Endothelial cell (in vitro differentiated cells): Measurements from ENCODE around the gene RGS16. TPM values are rescaled to one million over a fixed set of nuclear protein-coding genes. Genes with fewer than 3 reads are reported as not detected.

Source experiments
- DNase-seq: peaks from one replicate; pipeline ENCODE4 v3.0.0; 2021; ENCODE audit warnings: low spot score
- H3K27ac Mint-ChIP-seq: one replicate; pipeline ENCODE4 v1.8.0; 2021; ENCODE audit warnings: mixed read lengths, inconsistent platforms; ENCODE audit not compliant: unreplicated experiment
- H3K27me3 Mint-ChIP-seq: one replicate; pipeline ENCODE4 v1.8.0; 2021; ENCODE audit warnings: mild to moderate bottlenecking, moderate library complexity, mixed read lengths, inconsistent platforms; ENCODE audit not compliant: unreplicated experiment
- H3K36me3 Mint-ChIP-seq: one replicate; pipeline ENCODE4 v1.8.0; 2021; ENCODE audit warnings: mild to moderate bottlenecking, low read depth, mixed read lengths, inconsistent platforms; ENCODE audit not compliant: unreplicated experiment
- H3K4me1 Mint-ChIP-seq: one replicate; pipeline ENCODE4 v1.8.0; 2021; ENCODE audit warnings: mild to moderate bottlenecking, mixed read lengths, inconsistent platforms; ENCODE audit not compliant: unreplicated experiment
- H3K4me3 Mint-ChIP-seq: one replicate; pipeline ENCODE4 v1.8.0; 2021; ENCODE audit warnings: mild to moderate bottlenecking, mixed read lengths, inconsistent platforms; ENCODE audit not compliant: unreplicated experiment
- H3K9me3 Mint-ChIP-seq: one replicate; pipeline ENCODE4 v1.8.0; 2021; ENCODE audit warnings: mixed read lengths, inconsistent platforms; ENCODE audit not compliant: unreplicated experiment
- total RNA-seq: library from RNA; stranded (reverse); fragmentation: NEBNext Ultra II Directional; extraction: Animal tissue kit (Norgen Biotek cat#: 25700); gene quantifications from one replicate; pipeline ENCODE4 v1.2.1, GENCODE V29; 2021; ENCODE audit not compliant: unreplicated experiment
- TF ChIP-seq, protein P1 (sequence below): fragments of 200-600 bp; sonication (generic); IDR thresholded peaks from one replicate; pipeline ENCODE4 v1.5.0; 2021; ENCODE audit warnings: antibody characterized with exemption; ENCODE audit not compliant: unreplicated experiment

RGS16 gene
- total RNA-seq, 1 donor from 2014 or later = 11.8 TPM

DNA sequence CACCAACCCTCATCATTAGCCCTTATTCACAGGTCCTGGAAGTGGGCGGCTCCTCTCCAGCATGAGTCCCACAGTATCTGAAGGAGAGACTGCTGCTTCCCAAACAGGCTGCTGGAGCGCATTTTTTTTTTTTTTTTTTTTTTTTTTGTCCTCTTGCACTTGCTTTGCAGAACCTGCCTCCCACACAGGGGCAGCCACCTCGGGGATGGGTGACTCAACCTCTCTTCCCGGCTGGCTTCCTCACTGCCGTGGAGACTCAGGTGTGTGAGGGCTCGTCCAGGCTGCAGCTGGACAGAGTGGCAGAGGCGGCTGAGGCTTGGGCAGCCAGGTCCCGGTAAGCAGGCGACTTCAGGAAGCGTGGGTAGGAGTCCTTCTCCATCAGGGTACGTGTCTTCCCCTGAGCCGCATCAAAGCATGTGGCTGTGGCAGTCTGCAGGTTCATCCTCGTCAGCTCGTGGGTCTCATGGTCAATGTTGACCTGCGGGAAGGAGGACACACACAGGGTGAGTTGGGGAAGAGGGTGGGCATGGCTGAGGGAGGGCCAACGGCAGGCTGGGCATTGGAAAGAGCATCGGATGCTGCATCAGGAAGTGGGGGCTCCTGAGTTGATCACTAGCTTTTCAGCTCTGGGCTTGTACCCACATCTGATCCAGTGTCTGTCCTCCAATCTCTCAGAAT is 4.0 kb downstream of the RGS16 start:
- Mint-ChIP-seq H3K27me3 (peaks cover 17% of the 10 kb centered on the region), H3K4me3 (peak overlapping the region; percentile 78), H3K27ac (peak overlapping the region; percentile 74), H3K9me3 (no peaks in the 10 kb centered on the region), H3K4me1 (peaks cover 24% of the 10 kb centered on the region), H3K36me3 (peaks cover 4% of the 10 kb centered on the region)
- DNase-seq = no peak
- TF ChIP-seq, protein P1, sequence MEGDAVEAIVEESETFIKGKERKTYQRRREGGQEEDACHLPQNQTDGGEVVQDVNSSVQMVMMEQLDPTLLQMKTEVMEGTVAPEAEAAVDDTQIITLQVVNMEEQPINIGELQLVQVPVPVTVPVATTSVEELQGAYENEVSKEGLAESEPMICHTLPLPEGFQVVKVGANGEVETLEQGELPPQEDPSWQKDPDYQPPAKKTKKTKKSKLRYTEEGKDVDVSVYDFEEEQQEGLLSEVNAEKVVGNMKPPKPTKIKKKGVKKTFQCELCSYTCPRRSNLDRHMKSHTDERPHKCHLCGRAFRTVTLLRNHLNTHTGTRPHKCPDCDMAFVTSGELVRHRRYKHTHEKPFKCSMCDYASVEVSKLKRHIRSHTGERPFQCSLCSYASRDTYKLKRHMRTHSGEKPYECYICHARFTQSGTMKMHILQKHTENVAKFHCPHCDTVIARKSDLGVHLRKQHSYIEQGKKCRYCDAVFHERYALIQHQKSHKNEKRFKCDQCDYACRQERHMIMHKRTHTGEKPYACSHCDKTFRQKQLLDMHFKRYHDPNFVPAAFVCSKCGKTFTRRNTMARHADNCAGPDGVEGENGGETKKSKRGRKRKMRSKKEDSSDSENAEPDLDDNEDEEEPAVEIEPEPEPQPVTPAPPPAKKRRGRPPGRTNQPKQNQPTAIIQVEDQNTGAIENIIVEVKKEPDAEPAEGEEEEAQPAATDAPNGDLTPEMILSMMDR = no peak

DNA sequence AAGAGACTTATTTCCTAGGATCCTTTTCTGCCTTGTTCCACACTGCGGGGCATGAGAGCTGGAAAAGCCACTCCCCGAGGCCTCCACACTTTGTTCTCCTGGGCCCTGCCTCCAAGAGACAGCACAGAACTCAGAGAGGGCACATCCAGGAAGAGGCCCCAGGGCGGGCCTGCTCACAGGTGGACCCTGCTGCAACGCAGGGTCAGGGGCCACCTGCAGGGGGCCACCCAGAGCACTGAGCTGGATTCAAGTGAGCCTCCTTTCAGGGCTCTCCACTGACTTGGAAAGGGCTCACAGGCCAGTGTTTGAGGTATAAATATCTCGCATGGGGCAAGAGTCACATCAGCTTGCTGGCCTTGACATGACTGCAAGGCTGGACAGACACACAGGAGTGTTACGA is 4.8 kb downstream of the RGS16 start:
- TF ChIP-seq, protein P1 = peak; percentile 65
- Mint-ChIP-seq H3K9me3 (no peaks in the 10 kb centered on the region), H3K4me3 (peak overlapping the region; percentile 78), H3K4me1 (peaks cover 24% of the 10 kb centered on the region), H3K27me3 (peaks cover 11% of the 10 kb centered on the region), H3K27ac (peak overlapping the region; percentile 74), H3K36me3 (peaks cover 4% of the 10 kb centered on the region)
- DNase-seq = peak; percentile 58

DNA sequence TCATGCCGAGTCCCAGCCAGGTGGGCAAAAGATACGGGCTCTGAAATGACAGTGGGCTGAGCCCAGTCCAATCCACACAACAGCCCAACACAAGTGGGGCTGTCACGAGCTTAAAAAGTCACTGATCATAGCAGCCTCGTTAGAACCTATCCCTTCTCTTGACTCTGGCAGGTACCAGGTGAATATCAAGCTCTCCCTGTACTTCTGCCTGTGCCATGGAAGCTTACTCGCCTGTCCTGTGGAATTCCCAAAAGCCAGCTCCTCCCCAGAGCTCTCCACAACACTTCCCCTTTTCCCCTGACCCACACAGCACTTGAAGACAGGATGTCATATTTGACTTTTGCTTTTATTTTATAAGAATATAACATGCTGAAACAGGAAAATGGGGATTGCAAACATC is 5.9 kb downstream of the RGS16 start:
- H3K4me1 Mint-ChIP-seq = peaks cover 19% of the 10 kb centered on the region
- TF ChIP-seq, protein P1 = no peak
- no peaks in the 10 kb centered on the region for H3K9me3 Mint-ChIP-seq
- peaks cover 4% of the 10 kb centered on the region for H3K36me3 Mint-ChIP-seq
- peaks cover 7% of the 10 kb centered on the region for H3K27me3 Mint-ChIP-seq
- H3K4me3 Mint-ChIP-seq = no peak overlapping the region
- DNase-seq = no peak
- no peak overlapping the region for H3K27ac Mint-ChIP-seq

DNA sequence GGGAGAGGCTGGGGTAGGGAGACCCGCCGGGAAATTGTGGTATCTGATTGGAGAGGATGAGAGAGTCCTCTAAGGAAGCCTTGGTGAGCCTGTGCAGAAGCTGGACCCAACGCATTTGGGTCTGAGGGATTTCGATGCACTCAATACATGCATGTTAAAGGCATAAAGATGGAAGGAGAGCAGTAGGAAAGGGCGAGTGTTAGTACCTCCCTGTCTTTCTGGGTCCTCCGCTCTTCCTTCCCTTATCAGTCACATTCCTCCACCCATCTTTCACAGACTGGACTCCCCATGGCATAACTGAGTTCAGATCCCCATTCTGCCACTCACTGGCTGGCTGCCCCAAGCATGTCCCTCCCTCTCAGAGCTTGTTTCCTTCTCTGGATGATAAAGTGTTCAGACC is 7.3 kb downstream of the RGS16 start:
- Mint-ChIP-seq H3K27me3 (peaks cover 7% of the 10 kb centered on the region), H3K4me1 (peaks cover 14% of the 10 kb centered on the region), H3K9me3 (no peaks in the 10 kb centered on the region), H3K36me3 (peaks cover 4% of the 10 kb centered on the region), H3K4me3 (no peak overlapping the region), H3K27ac (no peak overlapping the region)
- no peak for DNase-seq
- TF ChIP-seq, protein P1 = no peak

DNA sequence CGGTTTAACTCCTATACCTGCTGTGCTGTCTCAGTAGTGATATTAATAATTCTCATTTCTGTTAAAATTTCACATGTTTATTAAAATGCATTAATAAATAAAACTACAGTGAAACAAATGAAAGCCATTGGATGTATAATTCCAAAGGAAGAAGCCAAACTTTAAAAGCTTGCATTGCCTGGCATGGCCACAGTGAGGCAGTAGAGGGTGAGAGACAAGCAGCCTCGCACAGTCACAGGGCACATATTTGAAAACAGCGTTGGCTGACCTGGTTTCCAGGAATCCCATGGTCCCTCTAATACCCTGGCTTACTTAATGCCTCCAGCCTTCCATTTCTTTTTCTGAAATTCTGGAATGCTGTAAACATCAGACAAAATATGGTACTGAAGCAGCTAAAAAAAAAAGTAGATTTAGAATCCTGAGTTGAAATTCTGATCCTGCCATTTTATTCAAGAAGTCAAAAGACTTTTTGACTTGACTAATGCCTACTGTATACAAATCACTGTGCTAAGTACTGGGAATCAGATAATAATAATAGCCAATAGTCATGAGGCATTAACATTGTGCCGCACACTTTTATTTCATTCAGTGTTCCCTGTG is 8.4 kb downstream of the RGS16 start:
- Mint-ChIP-seq H3K27ac (no peak overlapping the region), H3K36me3 (peaks cover 4% of the 10 kb centered on the region), H3K9me3 (no peaks in the 10 kb centered on the region), H3K27me3 (peaks cover 7% of the 10 kb centered on the region), H3K4me1 (peaks cover 14% of the 10 kb centered on the region), H3K4me3 (no peak overlapping the region)
- DNase-seq = peak; percentile 81
- TF ChIP-seq, protein P1 = peak; percentile 86
